ENCODE results near the gene OR3A2.
"Not testable (repeated sequence)": the region's sequence is repeated elsewhere in the genome, so short reads cannot be mapped to it uniquely, and the experiment has no call there.

DNA sequence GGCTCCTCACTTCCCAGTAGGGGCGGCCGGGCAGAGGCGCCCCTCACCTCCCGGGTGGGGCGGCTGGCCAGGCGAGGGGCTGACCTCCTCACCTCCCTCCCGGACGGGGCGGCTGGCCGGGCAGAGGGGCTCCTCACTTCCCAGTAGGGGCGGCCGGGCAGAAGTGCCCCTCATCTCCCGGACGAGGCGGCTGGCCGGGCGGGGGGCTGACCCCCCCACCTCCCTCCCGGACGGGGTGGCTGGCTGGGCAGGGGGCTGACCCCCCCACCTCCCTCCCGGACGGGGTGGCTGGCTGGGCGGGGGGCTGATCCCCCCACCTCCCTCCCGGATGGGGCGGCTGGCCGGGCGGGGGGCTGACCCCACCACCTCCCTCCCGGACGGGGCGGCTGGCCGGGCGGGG lies 14.9 kb downstream of the OR3A2 start:
- TF ChIP-seq, protein P1, sequence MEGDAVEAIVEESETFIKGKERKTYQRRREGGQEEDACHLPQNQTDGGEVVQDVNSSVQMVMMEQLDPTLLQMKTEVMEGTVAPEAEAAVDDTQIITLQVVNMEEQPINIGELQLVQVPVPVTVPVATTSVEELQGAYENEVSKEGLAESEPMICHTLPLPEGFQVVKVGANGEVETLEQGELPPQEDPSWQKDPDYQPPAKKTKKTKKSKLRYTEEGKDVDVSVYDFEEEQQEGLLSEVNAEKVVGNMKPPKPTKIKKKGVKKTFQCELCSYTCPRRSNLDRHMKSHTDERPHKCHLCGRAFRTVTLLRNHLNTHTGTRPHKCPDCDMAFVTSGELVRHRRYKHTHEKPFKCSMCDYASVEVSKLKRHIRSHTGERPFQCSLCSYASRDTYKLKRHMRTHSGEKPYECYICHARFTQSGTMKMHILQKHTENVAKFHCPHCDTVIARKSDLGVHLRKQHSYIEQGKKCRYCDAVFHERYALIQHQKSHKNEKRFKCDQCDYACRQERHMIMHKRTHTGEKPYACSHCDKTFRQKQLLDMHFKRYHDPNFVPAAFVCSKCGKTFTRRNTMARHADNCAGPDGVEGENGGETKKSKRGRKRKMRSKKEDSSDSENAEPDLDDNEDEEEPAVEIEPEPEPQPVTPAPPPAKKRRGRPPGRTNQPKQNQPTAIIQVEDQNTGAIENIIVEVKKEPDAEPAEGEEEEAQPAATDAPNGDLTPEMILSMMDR (IDR thresholded peaks at IDR 0.05) = not testable (repeated sequence)
- TF ChIP-seq POLR2A (IDR thresholded peaks at IDR 0.05) = not testable (repeated sequence)
